Measurements from ENCODE around the gene MCF2L2. TPM values are rescaled to one million over a fixed set of nuclear protein-coding genes. Genes with fewer than 3 reads are reported as not detected.

Gene MCF2L2
- total RNA-seq, 1 donor: 0.09 TPM

DNA sequence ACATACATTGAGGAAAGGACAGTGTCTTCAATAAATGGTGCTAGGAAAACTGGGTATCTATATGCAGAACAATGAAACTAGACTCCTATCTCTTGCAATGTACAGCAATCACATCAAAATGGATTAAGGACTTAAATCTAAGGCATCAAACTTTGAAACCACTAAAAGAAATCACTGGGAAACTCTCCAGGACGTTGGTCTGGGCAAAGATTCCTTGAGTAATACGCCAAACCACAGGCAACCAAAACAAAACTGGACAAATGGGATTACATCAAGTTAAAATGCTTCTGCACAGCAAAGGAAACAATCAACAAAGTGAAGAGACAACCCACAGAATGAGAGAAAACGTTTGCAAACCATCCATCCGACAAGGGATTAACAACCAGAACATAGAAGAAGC, 280.4 kb downstream of the MCF2L2 start:
- TF ChIP-seq, protein P1, sequence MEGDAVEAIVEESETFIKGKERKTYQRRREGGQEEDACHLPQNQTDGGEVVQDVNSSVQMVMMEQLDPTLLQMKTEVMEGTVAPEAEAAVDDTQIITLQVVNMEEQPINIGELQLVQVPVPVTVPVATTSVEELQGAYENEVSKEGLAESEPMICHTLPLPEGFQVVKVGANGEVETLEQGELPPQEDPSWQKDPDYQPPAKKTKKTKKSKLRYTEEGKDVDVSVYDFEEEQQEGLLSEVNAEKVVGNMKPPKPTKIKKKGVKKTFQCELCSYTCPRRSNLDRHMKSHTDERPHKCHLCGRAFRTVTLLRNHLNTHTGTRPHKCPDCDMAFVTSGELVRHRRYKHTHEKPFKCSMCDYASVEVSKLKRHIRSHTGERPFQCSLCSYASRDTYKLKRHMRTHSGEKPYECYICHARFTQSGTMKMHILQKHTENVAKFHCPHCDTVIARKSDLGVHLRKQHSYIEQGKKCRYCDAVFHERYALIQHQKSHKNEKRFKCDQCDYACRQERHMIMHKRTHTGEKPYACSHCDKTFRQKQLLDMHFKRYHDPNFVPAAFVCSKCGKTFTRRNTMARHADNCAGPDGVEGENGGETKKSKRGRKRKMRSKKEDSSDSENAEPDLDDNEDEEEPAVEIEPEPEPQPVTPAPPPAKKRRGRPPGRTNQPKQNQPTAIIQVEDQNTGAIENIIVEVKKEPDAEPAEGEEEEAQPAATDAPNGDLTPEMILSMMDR (IDR thresholded peaks at IDR 0.05; ENCODE audit: insufficient read depth, low read length): no peak

DNA sequence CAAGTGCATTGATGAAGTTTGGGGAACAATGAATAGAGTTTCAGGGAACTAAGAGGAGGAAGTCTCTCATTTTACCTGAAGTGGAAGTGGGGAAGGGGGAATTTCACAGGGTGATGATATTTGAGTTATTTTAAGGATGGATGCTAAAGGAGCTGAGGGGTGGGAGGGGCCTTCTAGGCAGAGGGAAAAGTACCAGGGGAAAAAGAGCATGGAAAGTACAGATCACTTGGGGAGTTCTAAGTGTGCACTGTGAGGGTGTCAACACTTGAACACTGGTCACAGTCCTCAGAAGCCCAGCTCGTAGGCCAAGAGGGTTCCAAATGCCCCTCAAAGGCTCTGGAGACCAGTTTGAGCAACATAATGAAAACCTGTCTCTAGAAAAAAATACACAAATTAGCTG, 284.1 kb downstream of the MCF2L2 start:
- no peak for DNase-seq (ENCODE audit: low read depth)
- H3K4me3 ChIP-seq (ENCODE audit: low read depth, low read length): no peak overlapping the region
- TF ChIP-seq, protein P1 (IDR thresholded peaks at IDR 0.05; ENCODE audit: insufficient read depth, low read length): no peak

More for the DNA sequence above, 280.4 kb downstream of the MCF2L2 start:
- no peak overlapping the region for H3K4me3 ChIP-seq (ENCODE audit: low read depth, low read length)
- peak; percentile 72 for DNase-seq (ENCODE audit: low read depth)

DNA sequence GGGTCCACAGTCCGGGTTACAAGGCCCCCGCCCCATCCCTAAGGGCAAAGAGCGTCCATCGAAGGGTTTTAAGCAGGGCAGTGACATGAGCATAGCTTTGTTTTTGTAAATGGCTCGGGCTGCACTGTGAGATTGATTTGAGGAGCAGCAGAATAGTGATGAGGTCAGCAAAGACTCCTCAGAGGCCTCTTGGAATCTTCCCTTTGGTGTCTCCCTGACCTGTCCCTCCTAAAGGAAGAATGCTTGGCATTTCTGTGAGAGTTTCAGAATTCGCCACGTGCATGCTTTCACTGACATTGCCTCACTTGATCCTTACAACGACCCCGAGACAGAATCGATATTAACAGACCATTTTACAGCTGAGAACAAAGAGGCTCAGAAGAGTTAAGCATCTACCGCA, 286.2 kb downstream of the MCF2L2 start:
- no peak for DNase-seq (ENCODE audit: low read depth)
- TF ChIP-seq, protein P1 (IDR thresholded peaks at IDR 0.05; ENCODE audit: insufficient read depth, low read length): no peak

DNA sequence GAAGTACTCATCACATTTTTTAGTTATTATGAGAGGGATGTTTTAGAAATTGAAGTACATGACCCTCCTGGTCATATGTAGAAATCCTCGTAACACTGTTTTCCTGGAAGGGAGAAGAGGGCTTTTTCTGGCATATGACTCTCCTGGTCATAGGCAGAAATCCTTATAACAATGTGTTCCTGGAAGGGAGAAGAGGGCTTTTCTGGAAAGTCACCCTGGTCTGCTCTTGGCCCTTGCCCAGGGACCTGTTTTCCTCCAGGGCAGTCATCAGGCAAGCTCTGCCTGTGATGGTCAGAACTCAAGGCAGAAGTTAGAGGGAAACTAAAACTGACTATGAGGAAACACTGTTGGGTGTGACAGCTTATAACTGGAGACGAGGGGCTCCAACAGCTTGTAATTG, 293.6 kb downstream of the MCF2L2 start:
- no peak overlapping the region for H3K4me3 ChIP-seq (ENCODE audit: low read depth, low read length)
- TF ChIP-seq, protein P1 (IDR thresholded peaks at IDR 0.05; ENCODE audit: insufficient read depth, low read length): no peak
- peak; percentile 5 for DNase-seq (ENCODE audit: low read depth)

More for the DNA sequence above, 286.2 kb downstream of the MCF2L2 start:
- H3K4me3 ChIP-seq (ENCODE audit: low read depth, low read length): no peak overlapping the region

DNA sequence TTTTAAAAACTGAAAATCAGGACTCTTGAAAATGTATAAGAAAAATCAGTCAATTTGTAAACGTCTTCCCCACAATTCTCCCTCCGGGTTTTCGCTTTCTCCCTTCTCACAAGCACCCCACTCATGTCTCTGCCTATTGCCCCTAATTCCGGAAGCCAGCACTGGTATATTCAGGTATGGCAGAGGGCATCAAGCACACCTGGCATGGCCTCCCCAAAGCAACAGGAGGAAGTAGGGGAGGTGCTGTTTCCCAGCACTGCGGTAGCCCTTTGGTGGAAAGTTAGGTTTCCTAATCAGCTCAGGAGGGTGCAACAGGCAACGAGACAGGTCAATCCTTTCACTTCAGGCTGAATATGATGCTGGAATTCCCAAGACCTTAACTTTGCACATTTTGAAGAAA, 296.0 kb downstream of the MCF2L2 start:
- no peak for DNase-seq (ENCODE audit: low read depth)
- no peak overlapping the region for H3K4me3 ChIP-seq (ENCODE audit: low read depth, low read length)
- TF ChIP-seq, protein P1 (IDR thresholded peaks at IDR 0.05; ENCODE audit: insufficient read depth, low read length): no peak

DNA sequence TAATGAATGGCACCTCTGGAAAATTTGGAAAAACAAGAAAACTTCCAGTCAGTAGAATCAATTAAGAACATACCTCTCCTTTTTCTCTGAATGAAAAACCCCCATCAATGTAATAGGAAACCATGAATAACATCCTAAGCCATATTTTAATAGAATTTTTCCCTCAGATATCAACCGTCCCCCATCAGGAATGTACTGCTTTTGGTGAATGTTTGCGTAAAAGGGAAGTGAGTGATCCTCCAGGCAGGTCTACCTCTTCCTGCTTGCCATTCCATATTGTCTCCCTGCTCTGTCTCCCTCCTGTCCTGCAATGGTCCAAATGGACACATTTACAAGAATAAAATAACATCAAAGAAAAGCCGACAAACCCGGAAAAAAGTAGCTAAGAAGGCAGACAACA, 296.7 kb downstream of the MCF2L2 start:
- TF ChIP-seq, protein P1 (IDR thresholded peaks at IDR 0.05; ENCODE audit: insufficient read depth, low read length): no peak
- no peak overlapping the region for H3K4me3 ChIP-seq (ENCODE audit: low read depth, low read length)
- peak; percentile 40 for DNase-seq (ENCODE audit: low read depth)

DNA sequence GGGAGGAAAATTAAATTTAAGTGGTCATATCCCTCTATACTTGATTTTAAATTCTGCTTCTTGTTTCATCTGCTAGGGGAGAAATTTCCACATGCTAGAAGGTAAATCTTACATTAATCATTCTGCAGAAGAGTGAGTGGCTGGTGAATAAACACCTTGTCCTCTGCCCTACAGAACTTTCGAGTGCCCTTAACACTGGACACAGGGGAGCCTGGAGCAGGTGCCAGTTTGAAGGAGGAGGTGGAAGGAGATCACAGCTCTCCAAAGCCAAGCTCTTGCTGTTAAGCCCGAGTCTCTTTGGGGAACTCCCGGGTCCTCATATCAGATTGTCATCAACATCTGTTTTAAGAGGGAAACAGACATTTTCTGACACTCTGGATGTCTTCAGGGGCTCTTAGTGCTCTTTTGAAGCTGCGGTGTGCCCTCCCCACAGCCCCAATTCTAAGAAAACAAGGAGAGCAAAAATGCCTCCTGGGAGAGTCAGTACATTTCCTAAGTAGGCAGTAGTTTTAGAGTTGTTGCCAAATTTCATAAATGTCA, 297.2 kb downstream of the MCF2L2 start:
- TF ChIP-seq, protein P1 (IDR thresholded peaks at IDR 0.05; ENCODE audit: insufficient read depth, low read length): no peak
- DNase-seq (ENCODE audit: low read depth): no peak
- H3K4me3 ChIP-seq (ENCODE audit: low read depth, low read length): no peak overlapping the region

Data from fibroblast of the aortic adventitia (primary cell).